ENCODE data around the gene RASSF1.

The RASSF1 gene

GRCh38 chr3:50365842-50366220 is 25.2 kb upstream of the RASSF1 start:
- no peak for DNase-seq (ENCODE audit: low read depth, low spot score)

- no peak for DNase-seq (ENCODE audit: low read depth, low spot score)
Measured at GRCh38 chr3:50365080-50365841, 24.6 kb upstream of the RASSF1 start.

GRCh38 chr3:50364573-50365079 is 24.0 kb upstream of the RASSF1 start:
- DNase-seq (ENCODE audit: low read depth, low spot score) = no peak

GRCh38 chr3:50359760-50360110 is 19.1 kb upstream of the RASSF1 start:
- no peak for DNase-seq (ENCODE audit: low read depth, low spot score)

- DNase-seq (ENCODE audit: low read depth, low spot score) = peak; percentile 94
Measured at GRCh38 chr3:50358911-50359759, 18.5 kb upstream of the RASSF1 start, which contains the start of gene TMEM115. TSS of gene TMEM115 (minus strand) at chr3:50359521. CDS start at chr3:50359063, 458 bp downstream.

- no peak for DNase-seq (ENCODE audit: low read depth, low spot score)
Measured at GRCh38 chr3:50358355-50358910, 17.8 kb upstream of the RASSF1 start.

GRCh38 chr3:50357481-50357880 is 16.8 kb upstream of the RASSF1 start:
- DNase-seq (ENCODE audit: low read depth, low spot score) = no peak

- no peak for DNase-seq (ENCODE audit: low read depth, low spot score)
Measured at GRCh38 chr3:50356553-50356952, 15.9 kb upstream of the RASSF1 start.

GRCh38 chr3:50355829-50356552 is 15.4 kb upstream of the RASSF1 start:
- DNase-seq (ENCODE audit: low read depth, low spot score) = no peak

GRCh38 chr3:50354850-50355249 is 14.2 kb upstream of the RASSF1 start:
- DNase-seq (ENCODE audit: low read depth, low spot score) = no peak

GRCh38 chr3:50354186-50354764 is 13.6 kb upstream of the RASSF1 start:
- DNase-seq (ENCODE audit: low read depth, low spot score) = no peak

GRCh38 chr3:50353245-50354004 is 12.8 kb upstream of the RASSF1 start:
- no peak for DNase-seq (ENCODE audit: low read depth, low spot score)

GRCh38 chr3:50352781-50353180 is 12.1 kb upstream of the RASSF1 start:
- DNase-seq (ENCODE audit: low read depth, low spot score) = no peak

GRCh38 chr3:50351323-50351697 is 10.7 kb upstream of the RASSF1 start:
- no peak for DNase-seq (ENCODE audit: low read depth, low spot score)

- peak; percentile 82 for DNase-seq (ENCODE audit: low read depth, low spot score)
Measured at GRCh38 chr3:50350527-50351322, 10.1 kb upstream of the RASSF1 start, which contains the start of the genes CYB561D2 and NPRL2. TSS of gene CYB561D2 (plus strand) at chr3:50350862. CDS start at chr3:50351434, 572 bp downstream. TSS of gene NPRL2 (minus strand) at chr3:50350775. CDS start at chr3:50350652, 123 bp downstream.

- DNase-seq (ENCODE audit: low read depth, low spot score) = no peak
Measured at GRCh38 chr3:50350213-50350526, 9.5 kb upstream of the RASSF1 start.

- no peak for DNase-seq (ENCODE audit: low read depth, low spot score)
Measured at GRCh38 chr3:50347187-50347813, 6.7 kb upstream of the RASSF1 start.

GRCh38 chr3:50345586-50346234 is 5.1 kb upstream of the RASSF1 start, which contains the start of gene ZMYND10:
TSS of gene ZMYND10 (minus strand) at chr3:50345732. CDS start at chr3:50345579, 153 bp downstream.
- DNase-seq (ENCODE audit: low read depth, low spot score) = no peak

- DNase-seq (ENCODE audit: low read depth, low spot score) = no peak
Measured at GRCh38 chr3:50345008-50345407, 4.4 kb upstream of the RASSF1 start.

All from smooth muscle cell of the brain vasculature (primary cell).